IMR-90 (cell line): Measurements from ENCODE around the gene AGGF1. TPM values are rescaled to one million over a fixed set of nuclear protein-coding genes. Genes with fewer than 3 reads are reported as not detected.

Source experiments
- ATAC-seq: fragments of 200-7000 bp; cut with Tn5 transposase; 2 replicates; pipeline ENCODE4 v1.9.1; 2020; ENCODE audit warnings: low read depth, mild to moderate bottlenecking, moderate library complexity
- BruUV-seq: library from RNA; stranded (reverse); fragments of 400-500 nt; replicated peaks from 2 replicates; lab custom pipeline; 2021; lab: Mats Ljungman, UMichigan
- CTCF ChIA-PET: fragments of 300-600 bp; formaldehyde crosslinking; extraction: SDS; loops from one replicate; lab custom pipeline; 2021; ENCODE audit warnings: antibody characterized with exemption; lab: Yijun Ruan, JAX
- POLR2A ChIA-PET: fragments of 300-600 bp; sonication (Branson Sonifier 250); formaldehyde crosslinking; loops from one replicate; lab custom pipeline; 2022; ENCODE audit warnings: antibody characterized with exemption; ENCODE audit not compliant: unreplicated experiment; lab: Charles Lee
- DNase-seq: peaks from one replicate; pipeline ENCODE4 v3.0.0; 2013
- H2AFZ ChIP-seq: replicated peaks from 2 replicates; pipeline ENCODE3; 2013; ENCODE audit warnings: low read length, mild to moderate bottlenecking; ENCODE audit not compliant: poor library complexity
- H2AK5ac ChIP-seq: 2 replicates; pipeline ENCODE4 v1.6.1; 2013; ENCODE audit warnings: low read depth, low read length, inconsistent platforms
- H2AK9ac ChIP-seq: replicated peaks from 2 replicates; pipeline ENCODE3; 2013; ENCODE audit warnings: mild to moderate bottlenecking, low read depth, low read length, moderate library complexity; ENCODE audit not compliant: poor library complexity
- H2BK120ac ChIP-seq: 2 replicates; pipeline ENCODE4 v1.6.1; 2013; ENCODE audit warnings: low read depth, low read length, inconsistent platforms
- H2BK15ac ChIP-seq: 3 replicates; pipeline ENCODE4 v1.6.1; 2013; ENCODE audit warnings: low read depth, low read length, inconsistent platforms
- H2BK20ac ChIP-seq: 2 replicates; pipeline ENCODE4 v1.6.1; 2013; ENCODE audit warnings: low read depth, mild to moderate bottlenecking, inconsistent platforms, low read length, moderate library complexity
- H2BK5ac ChIP-seq: 2 replicates; pipeline ENCODE4 v1.6.1; 2013; ENCODE audit warnings: mild to moderate bottlenecking, low read depth, low read length, inconsistent platforms; ENCODE audit not compliant: poor library complexity, severe bottlenecking
- H3K14ac ChIP-seq: replicated peaks from 2 replicates; pipeline ENCODE4 v1.6.1; 2013; ENCODE audit warnings: low read depth, low read length, inconsistent platforms
- H3K18ac ChIP-seq: 2 replicates; pipeline ENCODE4 v1.6.1; 2013; ENCODE audit warnings: low read depth, low read length, control low read depth
- H3K23ac ChIP-seq: 2 replicates; pipeline ENCODE4 v1.6.1; 2013; ENCODE audit warnings: low read depth, low read length, inconsistent platforms
- H3K27ac ChIP-seq: 2 replicates; pipeline ENCODE4 v1.5.1; 2013; ENCODE audit warnings: mild to moderate bottlenecking, control low read depth, low read length; ENCODE audit not compliant: insufficient read depth
- H3K27me3 ChIP-seq: 2 replicates; pipeline ENCODE4 v1.6.1; 2013; ENCODE audit warnings: low read length; ENCODE audit not compliant: control insufficient read depth, insufficient read depth
- H3K36me3 ChIP-seq: 2 replicates; pipeline ENCODE4 v1.6.1; 2013; ENCODE audit warnings: low read length, mixed read lengths; ENCODE audit not compliant: control insufficient read depth, insufficient read depth
- H3K4ac ChIP-seq: 2 replicates; pipeline ENCODE4 v1.6.1; 2013; ENCODE audit warnings: low read depth, low read length, inconsistent platforms
- H3K4me1 ChIP-seq: 2 replicates; pipeline ENCODE4 v1.6.1; 2013; ENCODE audit warnings: low read length, mixed read lengths; ENCODE audit not compliant: control insufficient read depth, insufficient read depth
- H3K4me2 ChIP-seq: 2 replicates; pipeline ENCODE4 v1.6.1; 2013; ENCODE audit warnings: low read depth, mild to moderate bottlenecking, control low read depth, low read length, moderate library complexity
- H3K4me3 ChIP-seq: 2 replicates; pipeline ENCODE4 v1.5.1; 2013; ENCODE audit warnings: low read depth, mild to moderate bottlenecking, control low read depth, low read length, moderate library complexity; ENCODE audit not compliant: insufficient read depth
- H3K56ac ChIP-seq: 2 replicates; pipeline ENCODE4 v1.6.1; 2013; ENCODE audit warnings: low read length, inconsistent platforms; ENCODE audit not compliant: insufficient read depth; ENCODE audit errors: extremely low read depth
- H3K79me1 ChIP-seq, 2 experiments: 2 replicates each; pipeline ENCODE4 v1.6.1; 2013; ENCODE audit warnings: low read length in 2 of 2, inconsistent platforms in 1 of 2, low read depth in 1 of 2
- H3K9ac ChIP-seq: 2 replicates; pipeline ENCODE4 v1.6.1; 2013; ENCODE audit warnings: low read depth, low read length, control low read depth
- H3K9me1 ChIP-seq: 2 replicates; pipeline ENCODE4 v1.6.1; 2013; ENCODE audit warnings: low read length, inconsistent platforms; ENCODE audit not compliant: insufficient read depth
- H3K9me3 ChIP-seq: 2 replicates; pipeline ENCODE4 v1.6.1; 2013; ENCODE audit warnings: low read length; ENCODE audit not compliant: control insufficient read depth, insufficient read depth
- H4K20me1 ChIP-seq: 2 replicates; pipeline ENCODE4 v1.6.1; 2013; ENCODE audit warnings: low read length, inconsistent platforms; ENCODE audit not compliant: insufficient read depth
- H4K5ac ChIP-seq: 2 replicates; pipeline ENCODE4 v1.6.1; 2013; ENCODE audit warnings: mild to moderate bottlenecking, low read depth, low read length, control low read depth
- H4K8ac ChIP-seq, 2 experiments: 2 replicates each; pipeline ENCODE4 v1.6.1; 2013; ENCODE audit warnings: low read depth in 2 of 2, low read length in 2 of 2, control low read depth in 1 of 2, inconsistent platforms in 1 of 2
- H4K91ac ChIP-seq: 2 replicates; pipeline ENCODE4 v1.6.1; 2013; ENCODE audit warnings: low read depth, low read length, inconsistent platforms; ENCODE audit not compliant: insufficient read depth
- CEBPB ChIP-seq: IDR thresholded peaks from 2 replicates; pipeline ENCODE4 v1.6.1; 2012; ENCODE audit warnings: low read depth, low read length, improper control_type of control experiment
- CHD1 ChIP-seq: IDR thresholded peaks from 2 replicates; pipeline ENCODE4 v1.6.1; 2012; ENCODE audit warnings: low read depth, low read length, improper control_type of control experiment
- ELK1 ChIP-seq: fragments of 150-350 bp; IDR thresholded peaks from 2 replicates; pipeline ENCODE4 v1.6.1; 2016; ENCODE audit warnings: low read depth, mild to moderate bottlenecking, low read length, moderate library complexity, borderline replicate concordance
- FOS ChIP-seq: fragments of 150-350 bp; IDR thresholded peaks from 2 replicates; pipeline ENCODE4 v1.6.1; 2016; ENCODE audit warnings: low read depth, low read length
- MAFK ChIP-seq: IDR thresholded peaks from 2 replicates; pipeline ENCODE4 v1.6.1; 2012; ENCODE audit warnings: low read depth, low read length, improper control_type of control experiment
- MAZ ChIP-seq: IDR thresholded peaks from 2 replicates; pipeline ENCODE4 v1.6.1; 2012; ENCODE audit warnings: low read depth, mild to moderate bottlenecking, low read length, improper control_type of control experiment, moderate library complexity, borderline replicate concordance
- MXI1 ChIP-seq: IDR thresholded peaks from 2 replicates; pipeline ENCODE4 v1.6.1; 2012; ENCODE audit warnings: low read depth, mild to moderate bottlenecking, low read length, moderate library complexity, borderline replicate concordance
- NFE2L2 ChIP-seq: fragments of 150-350 bp; IDR thresholded peaks from 2 replicates; pipeline ENCODE4 v1.6.1; 2016; ENCODE audit warnings: low read depth, mild to moderate bottlenecking, low read length
- RAD21 ChIP-seq: IDR thresholded peaks from 2 replicates; pipeline ENCODE4 v1.6.1; 2012; ENCODE audit warnings: low read length, improper control_type of control experiment
- RCOR1 ChIP-seq: IDR thresholded peaks from 2 replicates; pipeline ENCODE4 v1.6.1; 2012; ENCODE audit warnings: mild to moderate bottlenecking, low read length, improper control_type of control experiment; ENCODE audit not compliant: insufficient replicate concordance
- RFX5 ChIP-seq: IDR thresholded peaks from 2 replicates; pipeline ENCODE4 v1.8.0; 2012; ENCODE audit warnings: low read depth, mild to moderate bottlenecking, low read length, moderate library complexity
- SMC3 ChIP-seq: fragments of 150-350 bp; IDR thresholded peaks from 2 replicates; pipeline ENCODE4 v1.6.1; 2016; ENCODE audit warnings: low read depth, mild to moderate bottlenecking, antibody characterized with exemption, low read length, moderate library complexity
- USF2 ChIP-seq: fragments of 150-350 bp; IDR thresholded peaks from 2 replicates; pipeline ENCODE4 v1.6.1; 2017; ENCODE audit warnings: mild to moderate bottlenecking, antibody characterized with exemption, low read length, low read depth
- WGBS, 2 experiments: methylation state at CpG; one replicate each; pipeline versions ENCODE4 v1.1.5 to v1.1.7; 2013; ENCODE audit warnings: missing lambda C conversion rate in 2 of 2; ENCODE audit not compliant: insufficient read length in 1 of 2; ENCODE audit errors: extremely low coverage in 2 of 2; 5-methylcytosine and 5-hydroxymethylcytosine counted together
- dilution Hi-C: fragments of 300-500 bp; cut with HindIII; formaldehyde crosslinking; loops from one replicate; pipeline ENCODE4 v1.14.3; 2018; ENCODE audit warnings: low sequenced_read_pairs; ENCODE audit not compliant: unreplicated experiment
- in situ Hi-C: fragments of 300-500 bp; cut with MboI; formaldehyde crosslinking; loops from 3 replicates; pipeline ENCODE4 v1.14.3; 2019; ENCODE audit warnings: low sequenced_read_pairs, inconsistent platforms, mixed read lengths
- intact Hi-C: fragments of 100-400 bp; cut with micrococcal nuclease; formaldehyde crosslinking; loops from 2 replicates; pipeline ENCODE4 v1.10.0; 2022
- polyA plus RNA-seq, 3 experiments: library from polyadenylated mRNA; depleted of rRNA; stranded (reverse); fragments of >200 nt; gene quantifications; 2 replicates each; pipeline ENCODE4 v1.2.3, GENCODE V29; 2012; ENCODE audit warnings: low replicate concordance in 1 of 3
- total RNA-seq: library from RNA; depleted of rRNA; stranded (reverse); fragments of >200 nt; gene quantifications from 2 replicates; pipeline ENCODE4 v1.2.3, GENCODE V29; 2012

The AGGF1 gene
- total and polyA plus RNA-seq, 2 of the 4 experiments (the other 2 are of a cell fraction) = 7.3 to 8.4 TPM

GRCh38 chr5:77010243-77010642 lies 20.0 kb upstream of the AGGF1 start:
- in situ Hi-C loops (loop anchor here (10.0 kb wide), 2 partner anchors 135 to 405 kb away; no protein-coding TSS in a partner anchor), dilution Hi-C loops (no loop called here), intact Hi-C loops (no loop called here)
- Histone ChIP-seq H2BK15ac (no peak overlapping the region), H3K36me3 (no peaks in the 10 kb centered on the region), H4K5ac (no peak overlapping the region), H3K27me3 (peaks cover 17% of the 10 kb centered on the region), H3K9me3 (no peaks in the 10 kb centered on the region), H2BK5ac (no peak overlapping the region), H3K4ac (no peak overlapping the region), H3K23ac (no peak overlapping the region), H3K27ac (no peak overlapping the region), H4K20me1 (no peaks in the 10 kb centered on the region), H2AFZ (no peak overlapping the region), H3K4me3 (no peak overlapping the region), H2AK9ac (no peak overlapping the region), H2BK20ac (no peak overlapping the region), H3K4me1 (no peaks in the 10 kb centered on the region), H3K9ac (no peak overlapping the region), H2AK5ac (no peak overlapping the region), H2BK120ac (no peak overlapping the region), H3K79me1 (no peaks in the 10 kb centered on the region), H3K9me1 (no peaks in the 10 kb centered on the region; the same call in 1 of the 2 replicates), H3K56ac (no peak overlapping the region), H3K14ac (no peak overlapping the region), H3K18ac (no peak overlapping the region), H3K4me2 (no peak overlapping the region), H4K8ac (no peak overlapping the region), H4K91ac (no peak overlapping the region)
- no peak for ATAC-seq
- ChIA-PET POLR2A (no interaction called here), CTCF (no interaction called here)
- no TSS peak for BruUV-seq
- no peak for DNase-seq
- WGBS, 2 experiments = no CpG with 5 or more reads among the region's 5 CpGs
- TF ChIP-seq USF2 (no peak), MAFK (no peak), ELK1 (no peak), RAD21 (no peak), FOS (no peak), RFX5 (no peak), CEBPB (no peak), NFE2L2 (no peak), CHD1 (no peak), SMC3 (no peak), MAZ (no peak), MXI1 (no peak), RCOR1 (no peak)
